Rectal smooth muscle tissue (tissue), 1 donor: Measurements from ENCODE around the gene C2CD3.

Source experiments
- H3K27ac ChIP-seq: one replicate; pipeline ENCODE4 v1.7.0; 2013; ENCODE audit warnings: low read depth, low read length, inconsistent platforms
- H3K27me3 ChIP-seq: one replicate; pipeline ENCODE4 v1.7.0; 2013; ENCODE audit warnings: low read length; ENCODE audit not compliant: control insufficient read depth, insufficient read depth
- H3K36me3 ChIP-seq: one replicate; pipeline ENCODE4 v1.7.0; 2013; ENCODE audit warnings: low read length; ENCODE audit not compliant: control insufficient read depth, insufficient read depth
- H3K4me1 ChIP-seq: one replicate; pipeline ENCODE4 v1.7.0; 2013; ENCODE audit warnings: low read length; ENCODE audit not compliant: control insufficient read depth, insufficient read depth
- H3K4me3 ChIP-seq: one replicate; pipeline ENCODE4 v1.7.0; 2013; ENCODE audit warnings: low read length
- H3K9ac ChIP-seq: one replicate; pipeline ENCODE4 v1.7.0; 2013; ENCODE audit warnings: low read length

C2CD3 gene

DNA sequence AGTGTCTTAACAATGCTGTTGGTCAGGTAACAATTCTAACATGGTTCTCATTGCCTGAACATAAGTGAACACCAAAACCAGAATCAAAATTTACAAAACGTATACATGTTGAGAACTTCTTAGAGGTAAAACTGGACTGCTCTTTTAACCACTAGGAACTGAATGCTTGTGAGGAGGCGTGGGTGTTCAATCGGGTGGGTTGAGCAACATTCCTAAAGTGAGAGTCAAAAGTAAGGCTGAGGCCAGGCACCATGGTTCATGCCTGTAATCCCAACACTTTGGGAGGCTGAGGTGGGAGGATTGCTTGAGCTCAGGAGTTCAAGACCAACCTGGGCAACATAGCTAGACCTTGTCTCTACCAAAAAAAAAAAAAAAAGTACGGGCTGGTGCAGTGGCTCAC is 11.8 kb upstream of the C2CD3 start:
- no peak overlapping the region for H3K4me3 ChIP-seq
- H3K9ac ChIP-seq, result no peak overlapping the region
- H3K36me3 ChIP-seq, result no peaks in the 10 kb centered on the region
- H3K27me3 ChIP-seq, result no peaks in the 10 kb centered on the region
- H3K4me1 ChIP-seq, result no peaks in the 10 kb centered on the region
- no peak overlapping the region for H3K27ac ChIP-seq

GRCh38 chr11:74179234-74180052 is 8.6 kb upstream of the C2CD3 start:
- H3K36me3 ChIP-seq, result no peaks in the 10 kb centered on the region
- H3K27ac ChIP-seq, result no peak overlapping the region
- H3K4me1 ChIP-seq, result no peaks in the 10 kb centered on the region
- H3K27me3 ChIP-seq, result no peaks in the 10 kb centered on the region
- H3K4me3 ChIP-seq, result no peak overlapping the region
- H3K9ac ChIP-seq, result no peak overlapping the region

- Histone ChIP-seq H3K9ac (no peak overlapping the region), H3K27me3 (no peaks in the 10 kb centered on the region), H3K36me3 (no peaks in the 10 kb centered on the region), H3K27ac (no peak overlapping the region), H3K4me3 (no peak overlapping the region), H3K4me1 (peaks cover 7% of the 10 kb centered on the region)
These were observed 5.1 kb upstream of the C2CD3 start for GRCh38 chr11:74175920-74176319.

DNA sequence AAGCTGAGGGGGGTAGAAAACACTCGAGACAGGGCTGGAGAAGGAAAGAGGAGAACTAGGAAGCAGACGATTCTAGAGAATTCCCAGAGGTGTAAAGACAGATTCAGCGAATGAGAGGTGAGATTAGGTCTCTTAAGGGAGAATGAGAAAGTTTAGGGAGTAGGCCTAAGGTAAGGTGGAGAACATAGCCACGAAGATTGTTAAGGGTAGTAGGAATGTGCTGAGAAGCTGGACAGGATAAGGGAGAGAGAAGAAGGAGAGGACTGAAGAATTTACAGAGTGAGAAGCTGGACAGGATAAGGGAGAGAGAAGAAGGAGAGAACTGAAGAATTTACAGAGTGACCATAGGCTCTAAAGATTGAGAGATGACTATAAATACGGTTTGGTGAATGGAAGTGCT is 1.2 kb upstream of the C2CD3 start:
- no peak overlapping the region for H3K27ac ChIP-seq
- H3K9ac ChIP-seq, result no peak overlapping the region
- peaks cover 13% of the 10 kb centered on the region for H3K4me1 ChIP-seq
- H3K4me3 ChIP-seq, result peak overlapping the region; percentile 94
- H3K27me3 ChIP-seq, result no peaks in the 10 kb centered on the region
- H3K36me3 ChIP-seq, result no peaks in the 10 kb centered on the region

DNA sequence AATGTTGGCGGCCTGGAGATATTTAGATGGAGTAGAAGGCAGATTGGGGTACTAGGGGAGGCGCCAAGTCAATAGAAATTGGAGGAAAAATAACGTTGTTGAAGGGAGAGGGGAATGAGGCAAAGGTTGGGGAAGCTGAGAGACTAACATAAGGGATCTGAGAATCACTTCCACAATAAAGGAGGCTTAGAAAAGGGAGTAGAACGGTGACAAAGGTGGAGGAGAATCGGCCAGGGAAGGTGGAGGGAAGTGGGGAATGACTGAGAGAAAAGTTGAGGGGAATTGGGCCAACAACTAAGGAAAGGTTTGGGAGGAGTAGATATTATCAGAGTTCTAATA is 797 bp upstream of the C2CD3 start:
- Histone ChIP-seq H3K9ac (peak overlapping the region; percentile 72), H3K27ac (peak overlapping the region; percentile 92), H3K27me3 (no peaks in the 10 kb centered on the region), H3K4me1 (peaks cover 13% of the 10 kb centered on the region), H3K4me3 (peak overlapping the region; percentile 94), H3K36me3 (no peaks in the 10 kb centered on the region)

DNA sequence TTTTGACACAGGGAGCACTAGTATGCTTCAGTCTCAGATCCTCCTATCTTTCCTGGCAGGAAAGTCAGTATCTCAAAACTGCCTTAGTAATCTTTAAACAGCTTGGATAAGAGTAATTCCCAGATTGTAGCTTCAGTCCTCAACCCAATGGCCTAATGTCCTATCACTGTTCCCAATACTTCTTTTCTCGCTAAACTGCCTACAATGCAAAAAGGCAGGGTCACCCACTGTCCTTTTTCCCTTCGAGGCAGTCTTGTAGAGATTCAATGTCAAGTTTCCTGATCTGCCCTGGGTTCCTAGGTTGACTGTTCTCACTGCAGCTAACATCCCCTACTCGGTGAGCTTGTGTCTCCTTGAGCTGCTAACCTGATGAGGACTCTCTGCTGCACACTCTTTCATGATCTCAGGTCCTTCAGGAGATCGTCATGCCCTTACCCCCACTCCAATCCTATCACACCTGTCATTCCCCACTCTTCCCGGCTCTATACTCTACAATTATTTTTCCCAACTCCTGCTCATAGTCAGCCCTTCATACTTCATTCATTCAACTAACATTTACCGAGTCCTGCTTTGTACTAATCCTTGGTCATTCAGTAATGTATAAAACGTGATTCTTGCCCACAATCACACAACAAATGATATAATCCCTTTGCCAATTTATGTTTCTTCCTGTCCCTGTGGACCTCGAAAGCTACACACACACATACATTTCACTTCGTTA is 904 bp downstream of the C2CD3 start:
- Histone ChIP-seq H3K27ac (peak overlapping the region; percentile 92), H3K4me1 (peaks cover 13% of the 10 kb centered on the region), H3K4me3 (peak overlapping the region; percentile 94), H3K36me3 (no peaks in the 10 kb centered on the region), H3K9ac (peak overlapping the region; percentile 80), H3K27me3 (no peaks in the 10 kb centered on the region)

DNA sequence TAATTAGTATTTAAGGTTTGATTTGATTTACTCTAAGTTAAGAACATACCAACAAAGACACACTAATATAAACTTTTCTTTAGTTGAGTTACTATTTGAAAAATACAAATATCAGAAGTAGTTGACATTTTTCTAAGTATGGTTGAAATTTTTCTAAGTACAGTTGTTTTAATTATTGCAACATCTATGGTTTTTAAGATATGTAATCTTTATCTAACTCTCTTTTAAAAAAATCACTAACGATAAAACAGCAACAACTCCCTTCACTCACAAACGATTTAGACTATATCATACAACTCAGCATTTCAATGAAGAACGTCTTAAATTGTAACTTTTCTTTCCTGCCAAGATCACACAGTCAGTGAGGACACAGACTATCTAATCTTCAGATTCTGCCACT is 2.0 kb downstream of the C2CD3 start:
- no peak overlapping the region for H3K4me3 ChIP-seq
- no peak overlapping the region for H3K9ac ChIP-seq
- no peaks in the 10 kb centered on the region for H3K36me3 ChIP-seq
- H3K4me1 ChIP-seq, result peaks cover 13% of the 10 kb centered on the region
- H3K27ac ChIP-seq, result no peak overlapping the region
- H3K27me3 ChIP-seq, result no peaks in the 10 kb centered on the region

DNA sequence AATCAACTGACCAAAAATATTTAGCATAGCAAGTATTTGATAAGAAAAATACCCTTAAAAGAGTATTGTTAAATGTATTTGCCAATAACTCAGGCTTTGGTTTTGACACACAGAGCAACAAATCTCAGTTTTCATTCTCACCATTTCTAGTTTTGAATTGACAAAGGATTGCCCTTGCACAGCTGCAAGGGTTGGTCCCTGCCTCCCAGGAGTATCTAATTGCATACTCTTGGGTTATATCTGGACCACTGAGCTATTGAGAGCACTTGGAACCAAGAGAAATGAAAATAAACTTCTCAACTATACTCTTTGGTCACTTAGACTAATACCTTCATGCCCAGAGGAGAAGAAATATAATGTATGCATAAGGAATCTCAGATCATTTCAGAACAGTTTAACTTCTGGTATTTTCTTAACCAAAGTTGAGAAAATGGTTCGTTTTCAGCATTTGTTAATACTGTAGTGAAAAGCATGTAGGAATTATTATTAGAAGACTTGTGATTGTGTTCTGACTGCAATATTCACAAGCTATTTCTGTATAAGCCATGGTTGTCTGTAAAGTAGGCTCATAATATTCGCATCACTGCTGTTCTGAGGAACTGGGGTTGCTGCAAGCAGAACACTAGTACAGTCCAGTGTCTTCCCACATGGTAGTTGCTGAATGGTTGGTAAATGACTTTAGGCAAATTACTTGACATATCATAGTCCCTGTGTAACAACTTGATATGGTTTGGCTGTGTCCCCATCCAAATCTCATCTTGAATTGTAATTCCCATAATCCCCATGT is 7.9 kb downstream of the C2CD3 start:
- Histone ChIP-seq H3K27ac (no peak overlapping the region), H3K4me1 (no peaks in the 10 kb centered on the region), H3K27me3 (no peaks in the 10 kb centered on the region), H3K36me3 (no peaks in the 10 kb centered on the region), H3K4me3 (no peak overlapping the region), H3K9ac (no peak overlapping the region)

GRCh38 chr11:74159642-74160041 is 11.2 kb downstream of the C2CD3 start:
- Histone ChIP-seq H3K27me3 (no peaks in the 10 kb centered on the region), H3K4me3 (no peak overlapping the region), H3K36me3 (no peaks in the 10 kb centered on the region), H3K4me1 (no peaks in the 10 kb centered on the region), H3K27ac (no peak overlapping the region), H3K9ac (no peak overlapping the region)

DNA sequence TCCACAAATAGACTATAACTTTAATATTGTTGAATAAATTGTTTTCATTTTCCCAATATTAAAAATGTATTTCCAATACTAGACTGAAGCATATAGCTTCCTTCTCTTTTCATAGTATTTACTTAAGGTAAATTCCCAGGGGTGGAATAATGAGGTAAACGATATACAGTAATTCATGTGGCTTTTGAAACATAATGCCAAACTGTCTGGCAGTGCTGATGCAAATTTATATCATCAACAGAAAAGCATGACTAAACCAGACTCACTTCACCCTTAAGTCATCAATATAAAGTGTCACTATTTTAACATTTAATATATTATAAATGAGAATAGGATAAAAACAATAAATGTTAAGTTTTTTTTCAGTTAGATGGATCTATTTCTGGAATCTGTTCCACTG is 13.6 kb downstream of the C2CD3 start:
- H3K27ac ChIP-seq, result no peak overlapping the region
- no peak overlapping the region for H3K4me3 ChIP-seq
- H3K9ac ChIP-seq, result no peak overlapping the region
- H3K36me3 ChIP-seq, result no peaks in the 10 kb centered on the region
- H3K27me3 ChIP-seq, result no peaks in the 10 kb centered on the region
- no peaks in the 10 kb centered on the region for H3K4me1 ChIP-seq

- Histone ChIP-seq H3K4me1 (no peaks in the 10 kb centered on the region), H3K4me3 (no peak overlapping the region), H3K27ac (no peak overlapping the region), H3K36me3 (no peaks in the 10 kb centered on the region), H3K27me3 (no peaks in the 10 kb centered on the region), H3K9ac (no peak overlapping the region)
These were observed 16.1 kb downstream of the C2CD3 start for GRCh38 chr11:74154620-74155281.

DNA sequence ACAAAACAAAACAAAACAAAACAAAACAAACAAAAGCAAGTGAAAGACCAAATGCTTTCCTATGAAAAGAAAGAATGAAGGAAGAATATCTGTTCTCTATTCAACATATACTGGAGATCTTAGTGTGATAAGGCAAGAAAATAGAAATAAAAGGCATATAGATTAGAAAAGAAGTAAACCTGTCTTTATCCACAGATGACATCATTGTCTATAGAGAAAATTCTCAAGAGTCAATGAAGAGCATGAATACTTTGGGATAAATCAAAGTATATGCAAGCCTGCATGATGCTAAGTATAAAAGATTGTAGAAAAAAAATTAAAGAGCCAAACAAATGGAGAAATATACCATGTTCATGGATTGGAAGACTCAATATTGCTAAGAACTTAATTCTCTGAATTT is 17.6 kb downstream of the C2CD3 start:
- Histone ChIP-seq H3K27me3 (no peaks in the 10 kb centered on the region), H3K36me3 (no peaks in the 10 kb centered on the region), H3K27ac (no peak overlapping the region)

More for the DNA sequence above, 17.6 kb downstream of the C2CD3 start:
- Histone ChIP-seq H3K9ac (no peak overlapping the region), H3K4me3 (no peak overlapping the region), H3K4me1 (no peaks in the 10 kb centered on the region)
